ENCODE data around the gene CAPN12. TPM values are rescaled to one million over a fixed set of nuclear protein-coding genes. Genes with fewer than 3 reads are reported as not detected.

Gene CAPN12
- total RNA-seq, 1 donor = 0.18 TPM

- H3K4me3 ChIP-seq (ENCODE audit: low read depth, low read length) = no peak overlapping the region
- TF ChIP-seq CTCF (IDR thresholded peaks at IDR 0.05; ENCODE audit: insufficient read depth, low read length) = no peak
- DNase-seq (ENCODE audit: low read depth) = no peak
Measured at GRCh38 chr19:38684862-38685665, 59.2 kb downstream of the CAPN12 start.

GRCh38 chr19:38684078-38684861, 60.0 kb downstream of the CAPN12 start:
- DNase-seq (ENCODE audit: low read depth) = peak; percentile 95
- no peak for TF ChIP-seq CTCF (IDR thresholded peaks at IDR 0.05; ENCODE audit: insufficient read depth, low read length)
- H3K4me3 ChIP-seq (ENCODE audit: low read depth, low read length) = no peak overlapping the region

- H3K4me3 ChIP-seq (ENCODE audit: low read depth, low read length) = no peak overlapping the region
- TF ChIP-seq CTCF (IDR thresholded peaks at IDR 0.05; ENCODE audit: insufficient read depth, low read length) = no peak
- DNase-seq (ENCODE audit: low read depth) = peak; percentile 88
Measured at GRCh38 chr19:38683393-38684077, 60.7 kb downstream of the CAPN12 start.

GRCh38 chr19:38682872-38683392, 61.3 kb downstream of the CAPN12 start:
- DNase-seq (ENCODE audit: low read depth) = no peak
- TF ChIP-seq CTCF (IDR thresholded peaks at IDR 0.05; ENCODE audit: insufficient read depth, low read length) = no peak
- H3K4me3 ChIP-seq (ENCODE audit: low read depth, low read length) = no peak overlapping the region

GRCh38 chr19:38682195-38682867, 61.9 kb downstream of the CAPN12 start:
- no peak for TF ChIP-seq CTCF (IDR thresholded peaks at IDR 0.05; ENCODE audit: insufficient read depth, low read length)
- DNase-seq (ENCODE audit: low read depth) = no peak

More at GRCh38 chr19:38682195-38682867, 61.9 kb downstream of the CAPN12 start:
- no peak overlapping the region for H3K4me3 ChIP-seq (ENCODE audit: low read depth, low read length)

Other genes with a start within 250 kb of the CAPN12 start
- 0.57 TPM in 1 of 2 replicates, not detected in the other for gene MAP4K1, start 126.5 kb downstream of the CAPN12 start, total RNA-seq (ENCODE audit: low replicate concordance)
- 268 and 491 TPM in 2 replicates for gene EIF3K, start 125.3 kb downstream of the CAPN12 start, total RNA-seq (ENCODE audit: low replicate concordance)
- gene ACTN4, start 96.8 kb downstream of the CAPN12 start, total RNA-seq (ENCODE audit: low replicate concordance) = 20.1 and 280 TPM in 2 replicates
- 0.72 TPM in 1 of 2 replicates, not detected in the other for gene LGALS7, start 29.0 kb upstream of the CAPN12 start, total RNA-seq (ENCODE audit: low replicate concordance)
- not detected in 2 replicates for gene LGALS7B, start 44.7 kb upstream of the CAPN12 start, total RNA-seq (ENCODE audit: low replicate concordance)
- gene LGALS4, start 68.5 kb upstream of the CAPN12 start, total RNA-seq (ENCODE audit: low replicate concordance) = 0.82 TPM in 1 of 2 replicates, not detected in the other
- gene ECH1, start 87.3 kb upstream of the CAPN12 start, total RNA-seq (ENCODE audit: low replicate concordance) = 22.0 and 27.1 TPM in 2 replicates
- 122 and 254 TPM in 2 replicates for gene HNRNPL, start 105.5 kb upstream of the CAPN12 start, total RNA-seq (ENCODE audit: low replicate concordance)
- 0.81 and 1.3 TPM in 2 replicates for gene RINL, start 133.8 kb upstream of the CAPN12 start, total RNA-seq (ENCODE audit: low replicate concordance)
- gene SIRT2, start 155.1 kb upstream of the CAPN12 start, total RNA-seq (ENCODE audit: low replicate concordance) = 44.9 and 53.8 TPM in 2 replicates
- gene NFKBIB, start 155.5 kb upstream of the CAPN12 start, total RNA-seq (ENCODE audit: low replicate concordance) = 8.0 and 11.0 TPM in 2 replicates
- gene CCER2, start 167.7 kb upstream of the CAPN12 start, total RNA-seq (ENCODE audit: low replicate concordance) = not detected in 2 replicates
- gene SARS2, start 186.3 kb upstream of the CAPN12 start, total RNA-seq (ENCODE audit: low replicate concordance) = 15.0 and 15.5 TPM in 2 replicates
- 11.6 and 20.2 TPM in 2 replicates for gene MRPS12, start 186.5 kb upstream of the CAPN12 start, total RNA-seq (ENCODE audit: low replicate concordance)
- gene FBXO17, start 231.3 kb upstream of the CAPN12 start, total RNA-seq (ENCODE audit: low replicate concordance) = 22.9 and 56.3 TPM in 2 replicates